K562 (cell line): ENCODE data around the gene NOL4L. TPM values are rescaled to one million over a fixed set of nuclear protein-coding genes. Genes with fewer than 3 reads are reported as not detected.

ENCODE experiments used
- ATAC-seq: fragments of 200-7000 bp; cut with Tn5 transposase; 3 replicates; pipeline ENCODE4 v1.9.1; 2020; ENCODE audit warnings: moderate library complexity
- BruUV-seq: library from RNA; stranded (reverse); fragments of 400-500 nt; replicated peaks from 2 replicates; lab custom pipeline; 2021; lab: Mats Ljungman, UMichigan
- CTCF ChIA-PET: fragments of 300-600 bp; formaldehyde crosslinking; extraction: SDS; loops from one replicate; lab custom pipeline; 2021; ENCODE audit warnings: low intra/inter-chr PET ratio; lab: Yijun Ruan, JAX
- POLR2A ChIA-PET: fragments of 300-600, 350-650 bp; sonication (Branson Sonifier 250); formaldehyde crosslinking; extraction: SDS; loops from one replicate; lab custom pipeline; 2021; ENCODE audit warnings: antibody characterized with exemption, inconsistent platforms; lab: Yijun Ruan, JAX
- DNase-seq, 4 experiments: peaks; one replicate each; pipeline versions ENCODE4 v3.0.0 to v3.0.0-alpha.2; 2011 to 2018; ENCODE audit warnings: low spot score in 3 of 4, mixed read lengths in 3 of 4; ENCODE audit errors: extremely low read depth in 1 of 4
- FAIRE-seq: peaks from 2 replicates; lab custom pipeline; 2011; peaks lifted over from hg19 to GRCh38; lab: Jason Lieb, UNC
- H2AFZ ChIP-seq: 2 replicates; pipeline ENCODE4 v1.6.0; 2011; ENCODE audit warnings: low read depth, low read length, control low read depth, inconsistent platforms
- H3K27ac ChIP-seq: fragments of 200-600 bp; 3 replicates; pipeline ENCODE4 v1.8.0; 2011; ENCODE audit warnings: low read depth, mild to moderate bottlenecking, control low read depth, inconsistent platforms, low read length, moderate library complexity, mixed read lengths; ENCODE audit errors: extremely low read depth
- H3K27me3 ChIP-seq, 2 experiments: fragments of 300-600 bp in 1 of 2; 2 replicates in 1 of 2; 3 replicates in 1 of 2; pipeline versions ENCODE4 v1.6.0 to v1.8.0; 2011; ENCODE audit warnings: inconsistent platforms in 2 of 2, low read length in 2 of 2, mild to moderate bottlenecking in 1 of 2, mixed read lengths in 1 of 2, moderate library complexity in 1 of 2; ENCODE audit not compliant: control insufficient read depth in 2 of 2, insufficient read depth in 2 of 2
- H3K36me3 ChIP-seq: fragments of 300-600 bp; 3 replicates; pipeline ENCODE4 v1.8.0; 2011; ENCODE audit warnings: mild to moderate bottlenecking, low read length, inconsistent platforms; ENCODE audit not compliant: control insufficient read depth, insufficient read depth
- H3K4me1 ChIP-seq, 2 experiments: fragments of 200-600 bp in 1 of 2; replicated peaks in 1 of 2; 2 replicates in 1 of 2; 3 replicates in 1 of 2; pipeline versions ENCODE4 v1.5.1 to v1.8.0; 2011; ENCODE audit warnings: inconsistent platforms in 2 of 2, low read length in 2 of 2, mild to moderate bottlenecking in 1 of 2, mixed read lengths in 1 of 2, moderate library complexity in 1 of 2; ENCODE audit not compliant: control insufficient read depth in 2 of 2, insufficient read depth in 2 of 2
- H3K4me2 ChIP-seq: 2 replicates; pipeline ENCODE4 v1.6.1; 2011; ENCODE audit warnings: low read length, control low read depth, inconsistent platforms, mixed read lengths; ENCODE audit not compliant: insufficient read depth
- H3K4me3 ChIP-seq: fragments of 200-600 bp; sonication (generic), shearing (Covaris generic); 2 replicates; pipeline ENCODE4 v1.5.1; 2016; ENCODE audit warnings: control low read depth, inconsistent platforms
- H3K79me2 ChIP-seq: fragments of 200-600 bp; 3 replicates; pipeline ENCODE4 v1.8.0; 2011; ENCODE audit warnings: low read length, inconsistent platforms; ENCODE audit not compliant: control insufficient read depth, insufficient read depth
- H3K9ac ChIP-seq, 2 experiments: 2 replicates each; pipeline versions ENCODE4 v1.6.0 to v1.6.1; 2011; ENCODE audit warnings: low read depth in 2 of 2, low read length in 2 of 2, control low read depth in 1 of 2, inconsistent platforms in 1 of 2, mild to moderate bottlenecking in 1 of 2, mixed read lengths in 1 of 2; ENCODE audit not compliant: insufficient read depth in 1 of 2
- H3K9me1 ChIP-seq: one replicate; pipeline ENCODE4 v1.6.0; 2011; ENCODE audit warnings: inconsistent platforms, mild to moderate bottlenecking, low read length, moderate library complexity; ENCODE audit not compliant: control insufficient read depth, insufficient read depth
- H3K9me3 ChIP-seq: replicated peaks from 2 replicates; pipeline ENCODE4 v1.5.1; 2011; ENCODE audit warnings: low read depth, low read length, inconsistent platforms; ENCODE audit not compliant: control insufficient read depth, insufficient read depth
- H4K20me1 ChIP-seq: replicated peaks from 2 replicates; pipeline ENCODE4 v1.6.1; 2011; ENCODE audit warnings: low read length, inconsistent platforms, mixed read lengths; ENCODE audit not compliant: control insufficient read depth, insufficient read depth
- ARID2 ChIP-seq: fragments of 450-650 bp; IDR thresholded peaks from 2 replicates; pipeline ENCODE4 v1.6.1; 2017; ENCODE audit warnings: antibody characterized with exemption, mild to moderate bottlenecking
- DIDO1 ChIP-seq: fragments of 450-650 bp; IDR thresholded peaks from 2 replicates; pipeline ENCODE4 v1.6.1; 2016; ENCODE audit warnings: low read depth, missing biosample characterization, missing genetic modification characterization
- FUS ChIP-seq: fragments of 200-400 bp; formaldehyde crosslinking; optimal IDR thresholded peaks from 2 replicates; pipeline ENCODE3; 2017; ENCODE audit warnings: low read depth, low read length
- GATAD2A ChIP-seq: fragments of 450-650 bp; IDR thresholded peaks from 2 replicates; pipeline ENCODE4 v1.6.1; 2017
- GATAD2B ChIP-seq: fragments of 450-650 bp; IDR thresholded peaks from 2 replicates; pipeline ENCODE4 v1.6.1; 2017; ENCODE audit warnings: mild to moderate bottlenecking, borderline replicate concordance
- HMGN3 ChIP-seq: IDR thresholded peaks from 2 replicates; pipeline ENCODE4 v1.6.1; 2011; ENCODE audit warnings: borderline replicate concordance, low read depth, mild to moderate bottlenecking, mixed read lengths, low read length; ENCODE audit not compliant: insufficient read length; ENCODE audit errors: extremely low read depth
- HNRNPL ChIP-seq: fragments of 200-400 bp; formaldehyde crosslinking; IDR thresholded peaks from 2 replicates; pipeline ENCODE4 v1.6.1; 2017; ENCODE audit warnings: low read depth, mild to moderate bottlenecking, low read length
- JUND ChIP-seq, 2 experiments: IDR thresholded peaks; 2 replicates in 1 of 2; 3 replicates in 1 of 2; pipeline ENCODE4 v1.6.1; 2011; ENCODE audit warnings: borderline replicate concordance in 2 of 2, low read depth in 2 of 2, low read length in 2 of 2, improper control_type of control experiment in 1 of 2, missing biosample characterization in 1 of 2, missing genetic modification characterization in 1 of 2, missing genetic modification reagents in 1 of 2
- KLF1 ChIP-seq: fragments of 450-650 bp; IDR thresholded peaks from 2 replicates; pipeline ENCODE4 v1.6.1; 2016; ENCODE audit warnings: missing genetic modification characterization, missing compliant biosample characterization
- MBD2 ChIP-seq: sonication (generic); IDR thresholded peaks from 2 replicates; pipeline ENCODE4 v1.6.1; 2016; ENCODE audit warnings: low read depth, borderline replicate concordance
- SMARCC2 ChIP-seq: fragments of 450-650 bp; IDR thresholded peaks from 2 replicates; pipeline ENCODE4 v1.6.1; 2017; ENCODE audit warnings: antibody characterized with exemption, moderate library complexity, mild to moderate bottlenecking, low read depth
- STAT5A ChIP-seq: IDR thresholded peaks from 2 replicates; pipeline ENCODE4 v1.6.1; 2012; ENCODE audit warnings: low read length, inconsistent platforms, borderline replicate concordance
- ZBTB9 ChIP-seq: fragments of 450-650 bp; formaldehyde crosslinking; IDR thresholded peaks from 2 replicates; pipeline ENCODE4 v1.4.0; 2020; ENCODE audit warnings: mild to moderate bottlenecking, moderate library complexity
- ZC3H4 ChIP-seq: sonication (generic); formaldehyde crosslinking; IDR thresholded peaks from 2 replicates; pipeline ENCODE4 v1.9.0; 2021; ENCODE audit warnings: missing genetic modification reagents, borderline replicate concordance
- ZNF224 ChIP-seq: sonication (generic); formaldehyde crosslinking; IDR thresholded peaks from 2 replicates; pipeline ENCODE4 v1.8.0; 2022; ENCODE audit warnings: mild to moderate bottlenecking, missing genetic modification reagents
- ZNF551 ChIP-seq: fragments of 250-450 bp; sonication (Bioruptor Pico); IDR thresholded peaks from 2 replicates; pipeline ENCODE4 v1.5.0; 2021; ENCODE audit warnings: mild to moderate bottlenecking, moderate library complexity
- ZNF717 ChIP-seq: fragments of 250-450 bp; sonication (Bioruptor Pico); IDR thresholded peaks from 2 replicates; pipeline ENCODE4 v1.5.0; 2021
- WGBS: fragments of 100-300 bp; shearing (Covaris generic); methylation state at CpG from one replicate; pipeline ENCODE4 v1.1.6; 2016; ENCODE audit warnings: low coverage, mixed read lengths; ENCODE audit not compliant: insufficient coverage; ENCODE audit errors: missing lambda C conversion rate; 5-methylcytosine and 5-hydroxymethylcytosine counted together
- in situ Hi-C: fragments of 300-500 bp; cut with MboI; formaldehyde crosslinking; loops from 4 replicates; pipeline ENCODE4 v1.15.0; 2018; ENCODE audit warnings: inconsistent platforms, mixed read lengths
- intact Hi-C: fragments of 100-400 bp; cut with micrococcal nuclease; formaldehyde crosslinking; loops from 2 replicates; pipeline ENCODE4 v1.14.2; 2022
- polyA plus RNA-seq, 8 experiments: library from polyadenylated mRNA; depleted of rRNA in 4 of 8; stranded (reverse) in 5 of 8; unstranded in 3 of 8; fragments of >200 nt; fragmentation: Nextera tagmentation in 2 of 8; fragmentation: Illumina TruSeq in 1 of 8; extraction: Ambion mirVana in 2 of 8; extraction: Trizol in 1 of 8; gene quantifications; 2 replicates each; pipeline versions ENCODE4 v1.2.1 to v1.2.3, GENCODE V29; 2011 to 2014; ENCODE audit warnings: inconsistent platforms in 1 of 8, missing spikeins in 1 of 8
- total RNA-seq, 7 experiments: library from RNA; depleted of rRNA in 6 of 7; stranded (reverse); fragments of >200 nt in 6 of 7; fragmentation: Illumina TruSeq in 2 of 7; extraction: Trizol in 2 of 7; gene quantifications; 2 replicates each; pipeline versions ENCODE4 v1.2.1 to v1.2.3, GENCODE V29; 2011 to 2021; ENCODE audit warnings: low replicate concordance in 1 of 7

Gene NOL4L
- total and polyA plus RNA-seq, 9 of the 15 experiments (the other 6 are each of a cell fraction or from before 2014, with no cell fraction given), result 5.1 to 36.2 (median 13.6) TPM

- DNase-seq, result no peak
- Histone ChIP-seq H3K9ac (no peak overlapping the region), H3K4me1 (peaks cover 5 to 38% of the 10 kb centered on the region in 2 experiments; a peak in 3 of 5 replicates)
- POLR2A ChIA-PET, result interaction anchor here (0.6 to 1.6 kb wide), 2 partner anchors 11 to 109 kb away, joined by 3 to 6 read pairs; no protein-coding TSS in a partner anchor
- in situ Hi-C loops, result loop anchor here (5.0 to 10.0 kb wide), 2 partner anchors 133 to 255 kb away; no protein-coding TSS in a partner anchor
- intact Hi-C loops, result no loop called here
- 96% methylated on average over 10 of the region's 11 CpGs for WGBS
- TF ChIP-seq HMGN3, result no peak
- TF ChIP-seq ZNF224 (CRISPR knock-in tag), result no peak
- TF ChIP-seq KLF1 (tag), result no peak
- no peak for TF ChIP-seq STAT5A
- no peak for TF ChIP-seq FUS
- no peak for TF ChIP-seq ZNF717 (CRISPR knock-in tag)
- TF ChIP-seq DIDO1 (tag), result no peak
- TF ChIP-seq MBD2, result no peak
- no peak for TF ChIP-seq HNRNPL
- no peak for TF ChIP-seq SMARCC2
- no peak for TF ChIP-seq ARID2
- no peak for TF ChIP-seq JUND (IDR thresholded peaks at IDR 0.05; ENCODE audit: borderline replicate concordance, low read depth, low read length)
- no peak for TF ChIP-seq JUND (tag; IDR thresholded peaks at IDR 0.05; ENCODE audit: borderline replicate concordance, low read depth, low read length)
- no peak for TF ChIP-seq ZBTB9 (CRISPR knock-in tag)
- no peak for TF ChIP-seq ZNF551 (CRISPR knock-in tag)
- no peak for TF ChIP-seq GATAD2A
- TF ChIP-seq GATAD2B, result no peak
- no peak for TF ChIP-seq ZC3H4 (CRISPR knock-in tag)
- TF ChIP-seq, all 486 proteins: peak for 0
- Histone ChIP-seq H3K27ac (no peak overlapping the region), H3K9me3 (no peaks in the 10 kb centered on the region), H3K9me1 (peaks cover 3% of the 10 kb centered on the region), H3K4me2 (no peak overlapping the region), H4K20me1 (no peaks in the 10 kb centered on the region; the same call in 1 of the 2 replicates), H3K79me2 (no peaks in the 10 kb centered on the region; the same call in 2 of the 3 replicates), H2AFZ (no peak overlapping the region), H3K27me3 (no peaks in the 10 kb centered on the region), H3K36me3 (peaks cover 82% of the 10 kb centered on the region; the same call in 2 of the 3 replicates), H3K4me3 (no peak overlapping the region)
- ATAC-seq (no peak), FAIRE-seq (no peak)
- no TSS peak for BruUV-seq
- CTCF ChIA-PET, result no interaction called here
Measured at GRCh38 chr20:32519381-32519730, 65.8 kb downstream of the NOL4L start.
